HTERT RPE-1 (cell line): Measurements from ENCODE around the gene PHAX.
"Not testable (repeated sequence)": the region's sequence is repeated elsewhere in the genome, so short reads cannot be mapped to it uniquely, and the experiment has no call there.

Experiments
- in situ Hi-C: fragments of 300-500 bp; cut with MboI; formaldehyde crosslinking; loops from 4 replicates; pipeline ENCODE4 v1.14.3; 2020; ENCODE audit warnings: low sequenced_read_pairs

Gene PHAX

GRCh38 chr5:126651013-126651577 is 50.3 kb downstream of the PHAX start:
- in situ Hi-C loops = no loop called here

- in situ Hi-C loops = no loop called here
These were observed 55.8 kb downstream of the PHAX start for GRCh38 chr5:126656401-126657007.

- in situ Hi-C loops = no loop called here
These were observed 57.8 kb downstream of the PHAX start for GRCh38 chr5:126658561-126658960.

GRCh38 chr5:126659805-126660482 is 59.2 kb downstream of the PHAX start:
- in situ Hi-C loops = no loop called here

GRCh38 chr5:126664586-126664985 is 63.8 kb downstream of the PHAX start:
- in situ Hi-C loops = no loop called here

GRCh38 chr5:126670109-126670508 is 69.4 kb downstream of the PHAX start:
- in situ Hi-C loops = not testable (repeated sequence)

- in situ Hi-C loops = not testable (repeated sequence)
These were observed 70.9 kb downstream of the PHAX start for GRCh38 chr5:126671681-126672080.

GRCh38 chr5:126673477-126673876 is 72.7 kb downstream of the PHAX start:
- in situ Hi-C loops = no loop called here

GRCh38 chr5:126674145-126674544 is 73.4 kb downstream of the PHAX start:
- in situ Hi-C loops = no loop called here

GRCh38 chr5:126675338-126675737 is 74.6 kb downstream of the PHAX start:
- in situ Hi-C loops = no loop called here

GRCh38 chr5:126676195-126676624 is 75.5 kb downstream of the PHAX start:
- in situ Hi-C loops = no loop called here
